Smooth muscle cell of the brain vasculature (primary cell): ENCODE measurements around the gene C18orf63.
"Not testable (repeated sequence)": the region's sequence is repeated elsewhere in the genome, so short reads cannot be mapped to it uniquely, and the experiment has no call there.

Experiments
- DNase-seq: peaks from one replicate; pipeline ENCODE4 v3.0.0-alpha.2; 2012; ENCODE audit warnings: low read depth, low spot score

Gene C18orf63

GRCh38 chr18:74315464-74316256 lies at the start of gene C18orf63:
TSS of gene C18orf63 (plus strand) at chr18:74315839. CDS start at chr18:74317866, 2,027 bp downstream.
- DNase-seq = no peak

- no peak for DNase-seq
Observed at GRCh38 chr18:74266161-74266560, 49.5 kb upstream of the C18orf63 start.

DNA sequence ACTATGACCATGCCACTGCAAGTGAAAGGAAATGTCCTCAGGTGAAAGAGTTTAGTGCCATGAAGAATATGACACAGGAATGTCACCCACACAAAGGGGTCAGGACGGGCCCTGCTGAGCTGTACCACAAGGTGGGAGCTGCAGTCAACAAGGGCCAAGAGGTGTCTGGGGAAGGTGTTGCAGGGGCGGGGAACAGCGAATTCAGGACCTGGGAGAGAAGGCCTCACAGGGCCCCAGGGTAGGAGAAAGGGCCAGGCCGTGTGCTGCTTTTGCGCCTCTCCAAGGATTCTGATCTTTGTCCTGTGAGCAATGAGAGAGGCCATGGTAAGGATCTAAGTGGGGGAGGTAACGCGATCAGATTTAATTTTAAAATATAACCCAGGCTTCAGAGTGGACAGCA lies 47.5 kb upstream of the C18orf63 start:
- DNase-seq = no peak

GRCh38 chr18:74268933-74269620 lies 46.6 kb upstream of the C18orf63 start:
- no peak for DNase-seq

GRCh38 chr18:74271635-74272034 lies 44.0 kb upstream of the C18orf63 start:
- DNase-seq = no peak

DNA sequence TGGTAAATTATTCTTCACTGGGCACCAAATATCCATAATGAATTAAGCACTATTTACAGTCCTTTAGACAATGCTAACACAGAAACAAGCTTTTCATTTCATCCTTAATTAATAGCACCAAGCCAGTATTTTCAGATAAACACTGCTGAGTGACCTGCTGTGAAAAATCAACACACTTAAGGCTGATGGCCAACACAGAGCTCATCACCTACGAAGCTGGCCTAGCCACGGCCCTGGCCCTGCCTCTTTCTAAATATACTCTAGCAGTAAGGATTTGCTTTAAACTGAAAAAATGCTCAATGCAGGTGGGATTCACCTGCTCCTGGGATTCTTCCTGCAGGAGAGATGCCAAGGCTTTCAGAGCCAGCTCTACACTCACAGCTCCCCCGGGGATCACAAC lies 42.2 kb upstream of the C18orf63 start:
- DNase-seq = no peak

- no peak for DNase-seq
Observed at GRCh38 chr18:74274700-74275099, 40.9 kb upstream of the C18orf63 start.

- DNase-seq = no peak
Observed at GRCh38 chr18:74275736-74276135, 39.9 kb upstream of the C18orf63 start.

- DNase-seq = no peak
Observed at GRCh38 chr18:74276609-74277008, 39.0 kb upstream of the C18orf63 start.

DNA sequence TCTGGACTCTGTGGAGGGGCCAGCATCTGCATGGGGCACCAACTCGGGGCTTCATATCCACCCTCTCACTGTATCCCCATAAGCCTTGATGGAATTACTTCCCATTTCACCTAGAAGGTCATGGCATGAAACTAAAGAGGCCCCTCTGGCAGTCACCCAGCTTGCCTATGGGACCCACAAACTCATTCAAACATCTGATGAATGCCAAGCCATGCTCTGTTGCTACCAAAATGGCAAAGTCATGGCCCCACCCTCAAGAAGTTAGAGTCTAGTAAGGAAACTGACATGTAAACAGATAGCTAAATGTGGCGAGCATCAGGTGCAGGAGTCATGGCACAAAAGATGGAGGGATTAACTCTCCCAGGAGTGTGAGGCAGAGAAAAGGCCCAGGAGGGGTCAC lies 38.3 kb upstream of the C18orf63 start:
- no peak for DNase-seq

DNA sequence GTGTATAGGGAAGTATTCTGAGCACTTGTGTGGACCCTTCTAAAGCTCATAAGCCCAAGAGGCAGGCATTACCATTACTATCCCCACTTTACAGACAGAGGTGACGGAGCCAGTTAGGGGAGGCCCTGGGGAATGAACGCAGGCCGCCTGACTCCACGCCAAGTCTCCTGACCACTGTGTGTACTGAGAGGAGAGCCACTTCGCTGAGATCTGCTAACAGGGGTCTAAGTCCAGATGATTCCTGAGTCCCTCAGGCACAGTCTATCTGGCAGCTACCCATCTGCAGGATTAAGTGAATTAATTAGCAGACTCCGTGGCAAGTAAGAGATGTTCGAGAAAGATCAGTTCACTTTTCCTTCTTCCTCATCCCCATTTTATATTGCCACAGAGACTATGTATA lies 37.6 kb upstream of the C18orf63 start:
- no peak for DNase-seq

DNA sequence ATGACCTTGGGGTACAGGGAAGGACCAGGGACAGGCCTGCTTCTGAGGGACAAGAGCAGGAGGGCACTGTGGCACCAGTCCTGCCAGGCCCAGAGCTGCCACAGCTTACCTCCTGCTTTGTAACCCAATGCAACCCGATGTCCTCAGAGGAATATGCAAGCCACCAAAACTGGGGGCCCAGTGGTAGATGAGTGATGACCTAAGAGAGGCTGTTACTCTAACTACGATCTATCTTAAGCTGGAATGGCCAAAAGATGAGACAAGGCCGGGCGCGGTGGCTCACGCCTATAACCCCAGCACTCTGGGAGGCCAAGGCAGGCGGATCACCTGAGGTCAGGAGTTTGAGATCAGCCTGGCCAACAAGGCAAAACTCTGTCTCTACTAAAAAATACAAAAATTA lies 36.7 kb upstream of the C18orf63 start:
- no peak for DNase-seq

DNA sequence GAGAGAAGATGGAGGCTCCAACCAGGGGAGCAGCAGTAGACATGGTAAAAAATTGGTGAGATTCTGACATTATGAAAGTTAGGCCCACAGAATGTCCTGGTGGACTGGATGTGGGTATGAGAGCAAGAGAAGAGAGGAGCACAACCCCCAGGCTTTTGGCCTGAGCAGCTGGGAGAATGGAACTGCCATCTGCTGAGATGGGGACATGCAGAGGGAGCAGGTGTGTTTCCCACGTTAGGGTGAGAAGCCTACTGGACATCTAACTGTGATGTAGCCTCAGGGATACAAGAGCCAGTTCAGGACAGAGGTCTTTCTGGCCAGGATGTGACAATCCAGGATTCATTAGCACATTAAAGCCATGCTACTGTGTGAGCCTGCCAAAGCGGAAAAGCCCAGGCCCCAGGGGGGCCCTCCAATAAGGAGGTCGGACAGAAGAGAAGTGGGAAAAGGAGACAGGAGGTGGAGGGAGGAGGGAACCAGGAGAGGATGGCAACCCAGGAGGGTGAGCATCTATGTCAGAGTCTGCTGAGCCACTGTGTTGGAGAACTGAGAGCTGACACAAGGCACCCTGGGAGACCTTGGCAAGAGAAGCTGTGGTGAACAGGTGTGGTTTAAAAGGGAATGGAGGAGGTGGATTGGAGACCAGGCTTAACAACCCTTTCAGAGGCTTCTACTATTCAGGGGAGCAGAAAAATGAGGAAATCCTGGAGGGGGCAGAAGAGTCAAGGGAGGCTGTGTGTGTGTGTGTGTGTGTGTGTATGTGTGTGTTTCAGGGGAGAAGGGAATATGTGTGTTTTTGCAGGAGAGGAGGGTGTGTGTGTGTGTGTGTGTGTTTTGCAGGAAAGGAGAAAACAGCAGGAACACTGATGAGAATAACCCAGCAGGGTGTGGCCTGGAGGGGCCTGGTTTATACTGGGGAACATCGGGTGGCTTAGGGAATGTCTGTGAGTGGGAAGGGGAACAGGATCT lies 34.3 kb upstream of the C18orf63 start:
- no peak for DNase-seq

DNA sequence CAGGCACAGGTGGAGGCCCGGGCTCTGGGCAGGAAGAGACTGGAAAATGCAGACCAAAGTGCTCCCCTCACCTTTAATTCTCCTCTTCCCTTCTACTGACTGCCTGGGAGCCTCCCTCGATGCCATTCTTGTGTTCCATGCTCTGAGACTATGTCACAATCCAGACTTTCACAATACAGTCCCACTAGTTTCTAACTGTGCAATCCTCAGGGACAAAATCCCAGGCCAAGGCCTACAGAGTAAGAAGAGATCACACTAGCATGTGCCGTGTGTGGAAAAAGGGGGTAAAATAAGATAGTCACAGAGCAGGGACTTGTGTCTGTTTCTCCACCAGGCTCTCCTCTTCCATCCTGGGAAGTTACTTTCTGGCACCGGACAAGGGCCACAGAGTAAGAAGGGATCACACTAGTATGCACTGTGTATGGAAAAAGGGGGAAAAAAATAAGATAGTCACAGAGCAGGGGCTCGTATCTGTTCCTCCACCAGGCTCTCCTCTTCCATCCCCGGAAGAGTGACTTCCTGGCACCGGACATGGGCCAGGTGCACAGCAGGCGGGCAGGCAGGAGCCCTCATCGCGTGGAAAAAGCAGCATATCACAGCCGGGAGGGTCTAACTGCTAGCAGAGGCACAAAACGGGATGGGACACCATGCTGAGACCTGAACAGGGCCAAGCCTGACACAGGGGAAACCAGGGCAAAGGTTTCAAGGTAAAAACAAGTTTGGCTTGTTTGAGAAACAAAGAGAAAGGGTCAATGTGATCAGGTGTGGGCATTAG lies 33.5 kb upstream of the C18orf63 start:
- no peak for DNase-seq

DNA sequence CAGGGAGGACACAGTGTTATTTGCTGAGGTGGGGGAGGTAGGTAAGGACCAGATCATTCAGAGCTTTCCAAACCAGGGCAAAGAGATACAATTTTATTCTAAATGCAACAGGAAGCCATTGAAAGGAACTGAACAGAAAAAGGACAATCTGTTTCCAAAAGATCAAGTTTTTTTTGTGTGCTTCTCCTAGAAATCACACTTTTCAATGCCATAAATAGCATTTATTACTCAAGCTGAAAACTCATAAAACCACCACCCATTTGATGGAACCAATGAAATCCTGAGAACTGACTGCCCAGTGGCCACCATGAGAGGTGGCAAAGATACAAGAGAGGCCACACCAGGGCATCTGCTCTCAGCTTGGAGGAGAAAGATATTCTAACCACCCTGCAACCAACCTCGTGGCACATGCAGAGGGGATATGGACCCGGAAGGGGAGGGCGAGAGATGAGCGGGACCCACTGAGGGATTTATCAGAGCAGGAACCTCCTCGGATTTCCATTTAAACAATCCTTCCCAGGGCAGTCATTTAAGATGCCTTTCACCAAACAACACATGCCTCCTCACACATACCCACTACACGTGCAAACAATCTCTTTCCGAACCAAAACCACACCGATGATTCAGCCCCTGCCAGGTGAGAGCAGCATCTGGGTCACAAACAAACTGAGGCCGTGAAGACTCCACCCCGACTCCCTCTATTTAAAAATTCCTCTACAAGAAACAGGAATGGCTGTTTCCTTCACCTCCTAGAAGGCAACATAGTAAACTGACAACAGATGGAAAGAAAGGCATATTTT lies 32.7 kb upstream of the C18orf63 start:
- no peak for DNase-seq

GRCh38 chr18:74283646-74284045 lies 32.0 kb upstream of the C18orf63 start:
- no peak for DNase-seq

DNA sequence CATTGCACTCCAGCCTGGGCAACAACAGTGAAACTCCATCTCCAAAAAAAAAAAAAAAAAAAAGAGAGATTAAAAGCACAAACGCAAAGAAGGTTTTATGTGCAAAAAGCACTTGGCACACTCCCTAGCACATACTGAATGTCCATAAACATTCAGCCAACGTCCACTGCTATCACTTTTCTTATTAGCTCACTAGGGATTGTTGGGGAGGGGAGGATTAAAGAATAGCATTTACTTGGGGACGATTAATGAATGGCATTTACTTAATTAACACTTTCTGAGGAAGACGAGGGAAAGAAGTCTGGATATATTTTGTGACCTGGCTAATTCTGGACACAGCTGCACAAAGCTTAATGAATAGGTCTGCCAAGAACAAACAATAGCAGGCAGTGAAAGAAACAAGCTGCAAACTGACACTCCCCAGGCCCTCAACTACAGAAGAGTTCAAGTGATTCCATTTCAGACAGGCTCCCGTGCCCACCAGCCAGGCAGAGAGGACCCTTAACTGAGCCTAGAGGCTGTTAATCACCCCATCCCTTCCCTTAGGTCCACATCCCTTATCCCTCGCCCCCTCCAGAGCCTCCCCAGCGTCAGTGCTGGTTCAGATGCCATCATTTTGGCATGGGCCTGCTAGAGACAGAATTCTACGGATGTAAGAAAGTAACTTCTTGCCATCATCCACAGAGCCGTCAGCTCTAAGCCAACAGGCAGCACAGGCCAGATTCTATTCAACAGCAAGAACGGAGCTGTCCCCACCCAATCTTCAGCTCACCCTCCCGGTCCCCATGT lies 31.3 kb upstream of the C18orf63 start:
- no peak for DNase-seq

DNA sequence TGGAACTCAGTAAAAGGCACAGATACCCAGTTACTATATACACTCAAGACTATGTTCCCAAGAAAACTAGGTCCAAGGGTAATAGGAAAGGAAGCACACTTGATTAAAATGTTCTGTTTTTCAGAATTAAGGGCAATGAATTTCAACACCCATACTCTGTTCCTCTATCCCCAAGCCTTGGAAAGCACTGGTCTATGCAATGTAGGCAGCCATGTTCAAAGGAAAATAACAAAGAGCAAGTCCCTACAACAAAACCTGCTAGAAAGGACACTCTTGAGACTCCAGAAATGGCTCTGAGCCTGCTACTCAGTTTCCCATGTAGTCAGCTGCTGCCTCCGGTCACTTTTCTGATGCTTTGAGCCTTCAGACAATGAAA lies 30.7 kb upstream of the C18orf63 start:
- no peak for DNase-seq

GRCh38 chr18:74285583-74285982 lies 30.1 kb upstream of the C18orf63 start:
- not testable (repeated sequence) for DNase-seq
